Measurements from ENCODE around the gene OR2B6.

OR2B6 gene

GRCh38 chr6:27986928-27987725 lies 30.1 kb downstream of the OR2B6 start:
- Histone ChIP-seq H3K9me3 (ENCODE audit: insufficient read depth, low read depth, low read length) (no peaks in the 10 kb centered on the region), H3K79me2 (ENCODE audit: insufficient read depth, low read length) (no peaks in the 10 kb centered on the region), H3K9me2 (replicated peaks; ENCODE audit: low read depth, low read length) (no peaks in the 10 kb centered on the region), H3K4me3 (ENCODE audit: low read length, poor library complexity, severe bottlenecking) (no peak overlapping the region), H2AFZ (ENCODE audit: low read length) (no peak overlapping the region), H3K27me3 (ENCODE audit: insufficient read depth, low read length, poor library complexity, severe bottlenecking) (no peaks in the 10 kb centered on the region), H3K9ac (ENCODE audit: low read depth, low read length, poor library complexity, severe bottlenecking) (no peak overlapping the region), H3K4me2 (ENCODE audit: low read depth, low read length, poor library complexity, severe bottlenecking) (no peak overlapping the region), H3F3A (ENCODE audit: low read depth) (no peaks in the 10 kb centered on the region), H4K20me1 (ENCODE audit: insufficient read depth, low read length, poor library complexity, severe bottlenecking) (no peaks in the 10 kb centered on the region), H3K36me3 (ENCODE audit: insufficient read depth, low read length) (no peaks in the 10 kb centered on the region), H3K4me1 (ENCODE audit: insufficient read depth, low read length, poor library complexity, severe bottlenecking) (no peaks in the 10 kb centered on the region)
- TF ChIP-seq, protein P1, sequence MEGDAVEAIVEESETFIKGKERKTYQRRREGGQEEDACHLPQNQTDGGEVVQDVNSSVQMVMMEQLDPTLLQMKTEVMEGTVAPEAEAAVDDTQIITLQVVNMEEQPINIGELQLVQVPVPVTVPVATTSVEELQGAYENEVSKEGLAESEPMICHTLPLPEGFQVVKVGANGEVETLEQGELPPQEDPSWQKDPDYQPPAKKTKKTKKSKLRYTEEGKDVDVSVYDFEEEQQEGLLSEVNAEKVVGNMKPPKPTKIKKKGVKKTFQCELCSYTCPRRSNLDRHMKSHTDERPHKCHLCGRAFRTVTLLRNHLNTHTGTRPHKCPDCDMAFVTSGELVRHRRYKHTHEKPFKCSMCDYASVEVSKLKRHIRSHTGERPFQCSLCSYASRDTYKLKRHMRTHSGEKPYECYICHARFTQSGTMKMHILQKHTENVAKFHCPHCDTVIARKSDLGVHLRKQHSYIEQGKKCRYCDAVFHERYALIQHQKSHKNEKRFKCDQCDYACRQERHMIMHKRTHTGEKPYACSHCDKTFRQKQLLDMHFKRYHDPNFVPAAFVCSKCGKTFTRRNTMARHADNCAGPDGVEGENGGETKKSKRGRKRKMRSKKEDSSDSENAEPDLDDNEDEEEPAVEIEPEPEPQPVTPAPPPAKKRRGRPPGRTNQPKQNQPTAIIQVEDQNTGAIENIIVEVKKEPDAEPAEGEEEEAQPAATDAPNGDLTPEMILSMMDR (conservative IDR thresholded peaks at IDR 0.05; ENCODE audit: low read length) = no peak
- TF ChIP-seq EZH2phosphoT487 (IDR thresholded peaks at IDR 0.05; ENCODE audit: borderline replicate concordance) = no peak

DNA sequence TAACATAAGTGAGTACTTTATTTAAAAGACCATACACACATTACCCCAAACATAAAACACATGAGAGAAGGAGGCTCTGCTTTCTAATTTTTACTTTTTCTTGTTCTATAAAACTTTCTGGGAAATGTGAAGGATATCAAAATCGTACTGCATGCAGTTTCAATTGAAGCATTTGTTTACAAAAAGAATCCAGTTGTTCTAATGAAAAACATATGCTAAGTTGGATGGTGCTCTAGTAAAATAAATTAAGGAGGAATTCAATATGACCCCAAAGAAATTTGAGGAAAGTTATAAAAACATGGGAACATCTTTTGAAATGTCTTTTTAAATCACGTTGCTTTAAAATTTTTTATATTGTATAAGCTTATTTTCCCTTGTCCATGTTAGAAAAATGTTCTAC lies 37.6 kb downstream of the OR2B6 start:
- Histone ChIP-seq H3K4me3 (ENCODE audit: low read length, poor library complexity, severe bottlenecking) (no peak overlapping the region), H3K27me3 (ENCODE audit: insufficient read depth, low read length, poor library complexity, severe bottlenecking) (no peaks in the 10 kb centered on the region), H2AFZ (ENCODE audit: low read length) (no peak overlapping the region), H3K9me3 (ENCODE audit: insufficient read depth, low read depth, low read length) (no peaks in the 10 kb centered on the region), H3K79me2 (ENCODE audit: insufficient read depth, low read length) (no peaks in the 10 kb centered on the region), H3F3A (ENCODE audit: low read depth) (no peaks in the 10 kb centered on the region), H3K36me3 (ENCODE audit: insufficient read depth, low read length) (no peaks in the 10 kb centered on the region), H3K9me2 (replicated peaks; ENCODE audit: low read depth, low read length) (no peaks in the 10 kb centered on the region), H3K4me1 (ENCODE audit: insufficient read depth, low read length, poor library complexity, severe bottlenecking) (no peaks in the 10 kb centered on the region), H4K20me1 (ENCODE audit: insufficient read depth, low read length, poor library complexity, severe bottlenecking) (no peaks in the 10 kb centered on the region), H3K9ac (ENCODE audit: low read depth, low read length, poor library complexity, severe bottlenecking) (no peak overlapping the region), H3K4me2 (ENCODE audit: low read depth, low read length, poor library complexity, severe bottlenecking) (no peak overlapping the region)
- TF ChIP-seq, protein P1 (conservative IDR thresholded peaks at IDR 0.05; ENCODE audit: low read length) = no peak
- TF ChIP-seq EZH2phosphoT487 (IDR thresholded peaks at IDR 0.05; ENCODE audit: borderline replicate concordance) = no peak

DNA sequence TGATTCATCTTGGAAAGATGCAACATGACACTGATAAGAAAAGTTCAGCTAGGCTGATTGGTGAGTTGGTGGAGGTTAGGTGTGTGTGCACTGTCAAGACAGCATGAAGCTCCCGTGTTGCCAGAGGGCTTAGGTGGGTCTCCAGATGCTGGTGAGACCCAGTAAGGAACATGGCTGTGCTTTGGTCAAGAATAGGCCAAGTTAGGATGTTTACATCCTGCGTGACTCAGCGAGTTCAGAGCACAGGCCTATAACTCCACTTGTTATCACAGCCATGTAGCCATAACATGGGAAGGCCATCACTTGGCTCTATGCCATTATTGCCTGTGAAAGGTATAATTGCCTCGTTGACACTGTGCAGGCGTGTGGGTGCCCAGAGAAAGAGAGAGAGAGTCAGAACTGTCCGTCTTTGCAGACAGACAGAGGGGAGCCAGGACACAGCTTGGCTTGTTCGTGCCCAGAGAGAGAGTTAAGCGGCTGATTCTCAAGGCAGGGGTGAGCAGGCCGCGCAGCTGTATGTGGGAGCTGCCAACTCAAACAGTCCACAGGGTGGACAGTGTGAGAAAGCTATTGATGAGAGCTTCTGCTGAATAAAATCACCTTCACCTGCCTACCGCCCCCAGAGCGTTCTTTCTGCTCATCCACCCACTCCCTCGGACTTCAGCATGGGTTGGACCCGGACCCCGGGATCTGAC lies 43.5 kb downstream of the OR2B6 start:
- Histone ChIP-seq H3K79me2 (ENCODE audit: insufficient read depth, low read length) (no peaks in the 10 kb centered on the region), H3K9me2 (replicated peaks; ENCODE audit: low read depth, low read length) (no peaks in the 10 kb centered on the region), H3K4me3 (ENCODE audit: low read length, poor library complexity, severe bottlenecking) (no peak overlapping the region), H3K9ac (ENCODE audit: low read depth, low read length, poor library complexity, severe bottlenecking) (no peak overlapping the region), H3F3A (ENCODE audit: low read depth) (no peaks in the 10 kb centered on the region), H3K9me3 (ENCODE audit: insufficient read depth, low read depth, low read length) (no peaks in the 10 kb centered on the region), H4K20me1 (ENCODE audit: insufficient read depth, low read length, poor library complexity, severe bottlenecking) (no peaks in the 10 kb centered on the region), H3K36me3 (ENCODE audit: insufficient read depth, low read length) (no peaks in the 10 kb centered on the region), H2AFZ (ENCODE audit: low read length) (no peak overlapping the region), H3K4me1 (ENCODE audit: insufficient read depth, low read length, poor library complexity, severe bottlenecking) (no peaks in the 10 kb centered on the region), H3K27me3 (ENCODE audit: insufficient read depth, low read length, poor library complexity, severe bottlenecking) (no peaks in the 10 kb centered on the region), H3K4me2 (ENCODE audit: low read depth, low read length, poor library complexity, severe bottlenecking) (no peak overlapping the region)
- TF ChIP-seq EZH2phosphoT487 (IDR thresholded peaks at IDR 0.05; ENCODE audit: borderline replicate concordance) = no peak
- TF ChIP-seq, protein P1 (conservative IDR thresholded peaks at IDR 0.05; ENCODE audit: low read length) = no peak
